Endothelial cell of umbilical vein (primary cell): Measurements from ENCODE around the gene PM20D2.

Experiments used
- CTCF ChIP-seq, 2 donors: IDR thresholded peaks; 1 replicate in 1 of 2; 2 replicates in 1 of 2; pipeline ENCODE4 v1.5.1; 2011; ENCODE audit warnings: low read length in 2 of 2, mild to moderate bottlenecking in 2 of 2, moderate library complexity in 2 of 2, control low read depth in 1 of 2, inconsistent platforms in 1 of 2, low read depth in 1 of 2; ENCODE audit not compliant: insufficient read depth in 1 of 2; ENCODE audit errors: extremely low read depth in 1 of 2
- EZH2 ChIP-seq: IDR thresholded peaks from 2 replicates; pipeline ENCODE4 v1.6.1; 2012; ENCODE audit warnings: borderline replicate concordance, low read depth, mild to moderate bottlenecking, moderate library complexity, low read length, inconsistent platforms; ENCODE audit not compliant: severe bottlenecking
- MAX ChIP-seq: IDR thresholded peaks from 2 replicates; pipeline ENCODE4 v1.6.1; 2011; ENCODE audit not compliant: insufficient read depth, insufficient read length

- TF ChIP-seq CTCF (IDR thresholded peaks at IDR 0.05; ENCODE audit: extremely low read depth in 1 of 2, insufficient read depth in 1 of 2, low read depth in 1 of 2, low read length in 2 of 2) (no peak), EZH2 (no peak), MAX (no peak)
Measured at GRCh38 chr6:89139509-89140346, 6.1 kb upstream of the PM20D2 start.
